Central memory CD4-positive, alpha-beta T cell (primary cell): ENCODE data around the gene PCSK6.
"Not testable (repeated sequence)": the region's sequence is repeated elsewhere in the genome, so short reads cannot be mapped to it uniquely, and the experiment has no call there.

Experiments
- DNase-seq: peaks from one replicate; pipeline ENCODE4 v3.0.0; 2022

PCSK6 gene

GRCh38 chr15:101396484-101397261, 92.8 kb downstream of the PCSK6 start:
- no peak for DNase-seq

GRCh38 chr15:101394654-101395053, 94.9 kb downstream of the PCSK6 start:
- no peak for DNase-seq

DNA sequence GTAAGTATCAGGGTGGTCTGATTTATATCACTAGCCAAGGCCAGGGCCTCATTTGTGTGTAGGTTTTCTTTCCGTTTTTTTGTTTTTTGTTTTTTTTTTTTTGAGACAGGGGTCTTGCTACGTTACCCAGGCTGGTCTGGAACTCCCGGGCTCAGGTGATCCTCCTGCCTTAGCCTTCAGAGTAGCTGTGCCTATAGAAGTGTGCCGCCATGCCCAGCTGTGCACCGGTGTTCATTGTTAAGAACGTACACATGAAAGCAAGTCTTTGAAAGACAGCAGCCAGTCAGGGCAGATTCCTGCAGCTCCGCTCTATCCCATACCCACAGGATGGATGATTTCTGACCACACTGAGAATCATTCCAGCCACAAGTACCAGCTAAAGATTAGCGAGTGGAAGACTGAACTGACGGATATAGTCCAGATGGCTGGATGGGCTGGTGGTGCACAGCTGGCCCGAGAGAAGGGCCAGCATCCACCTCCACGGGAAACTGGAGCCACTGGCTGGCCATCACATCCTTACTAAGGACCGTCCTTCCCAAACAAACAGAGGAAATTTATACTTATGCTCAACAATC, 95.4 kb downstream of the PCSK6 start:
- no peak for DNase-seq

DNA sequence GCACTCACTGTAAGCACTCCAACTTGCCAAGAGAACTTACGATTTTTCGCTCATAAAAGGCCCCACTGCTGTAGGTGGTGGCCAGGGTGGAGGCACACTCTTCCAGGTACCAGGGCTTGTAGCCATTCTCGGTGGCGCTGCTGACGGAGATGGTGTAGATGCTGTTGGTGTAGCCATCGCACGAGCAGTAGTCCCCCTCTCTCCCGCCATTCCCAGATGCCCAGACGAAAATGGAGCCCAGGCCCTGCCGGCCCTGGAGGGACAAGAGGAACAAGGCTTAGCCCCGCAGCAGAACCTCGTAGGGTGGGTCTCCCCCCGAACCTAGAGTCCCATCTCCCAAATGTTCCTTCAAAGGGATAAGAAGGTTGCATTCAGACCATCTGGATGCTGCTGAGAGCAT, 96.3 kb downstream of the PCSK6 start:
- no peak for DNase-seq

DNA sequence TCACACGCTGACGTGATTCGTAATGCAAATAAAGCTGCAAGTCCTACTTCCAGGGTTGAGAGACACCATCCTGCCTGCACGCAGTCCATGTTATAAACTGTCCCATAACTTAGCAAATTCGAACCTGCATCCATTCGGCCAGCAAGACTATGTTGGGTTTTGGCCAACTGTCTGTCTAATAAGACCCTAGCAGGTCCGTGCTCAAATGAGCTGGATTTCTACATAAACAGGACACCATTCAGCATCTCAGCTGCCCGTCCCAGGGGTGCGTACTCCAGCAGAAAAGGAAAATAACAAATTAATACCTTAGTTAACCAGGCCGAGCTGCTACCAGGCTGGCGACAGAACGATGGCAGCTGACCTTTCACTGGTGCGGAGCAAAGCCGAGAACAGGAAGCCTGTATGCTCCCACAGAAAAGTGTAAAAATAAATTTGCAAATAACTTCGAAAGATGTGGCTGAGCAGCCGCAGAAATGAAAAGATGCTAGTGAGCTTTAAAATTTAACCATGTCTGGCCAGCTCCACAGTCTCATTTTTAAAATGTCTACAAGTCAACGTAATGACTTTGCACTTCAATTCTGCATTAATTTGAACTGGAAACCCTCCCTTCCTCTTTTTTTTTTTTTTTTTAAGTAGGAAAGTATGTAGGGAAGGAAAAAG, 97.4 kb downstream of the PCSK6 start:
- no peak for DNase-seq

DNA sequence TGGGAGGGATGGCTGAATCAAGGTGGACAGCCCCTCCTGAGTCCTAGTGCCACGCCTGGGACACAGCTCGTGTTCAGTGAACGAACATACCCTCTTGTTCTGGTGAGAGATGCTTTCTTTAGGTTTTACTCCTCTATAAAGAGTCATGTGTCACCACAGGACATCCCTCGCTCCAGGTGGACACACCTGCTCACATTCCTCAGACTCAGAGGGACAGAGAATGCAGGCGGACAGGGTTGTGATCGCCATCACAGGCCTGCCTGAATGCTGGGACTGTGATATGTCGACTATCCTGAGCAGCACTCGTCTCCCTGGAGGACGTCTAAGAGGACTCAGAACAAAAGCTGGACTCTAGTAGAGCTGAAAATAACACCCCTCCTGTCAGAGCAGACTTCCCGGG, 98.1 kb downstream of the PCSK6 start:
- DNase-seq, result no peak

DNA sequence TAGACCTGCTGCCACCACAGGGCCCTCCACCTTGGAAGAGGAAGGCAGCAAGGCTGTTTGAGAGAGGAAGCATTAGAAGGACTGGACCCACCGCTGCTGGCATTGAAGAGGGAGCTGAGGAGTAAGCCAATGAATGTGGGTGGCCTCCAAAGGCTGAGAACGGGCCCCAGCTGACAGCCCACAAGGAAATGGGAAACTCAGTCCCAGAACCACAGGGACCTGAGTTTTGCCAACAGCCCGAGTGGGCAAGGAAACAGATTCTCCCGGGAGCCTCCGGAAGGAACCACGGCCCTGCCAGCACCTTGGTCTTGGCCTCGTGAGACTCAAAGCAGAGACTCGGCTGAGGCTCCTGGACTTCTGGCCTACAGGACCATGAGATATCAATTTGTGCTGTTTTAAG, 99.0 kb downstream of the PCSK6 start:
- no peak for DNase-seq

GRCh38 chr15:101390060-101390459, 99.4 kb downstream of the PCSK6 start:
- DNase-seq, result no peak

- DNase-seq, result no peak
Measured at GRCh38 chr15:101389362-101389761, 100.1 kb downstream of the PCSK6 start.

DNA sequence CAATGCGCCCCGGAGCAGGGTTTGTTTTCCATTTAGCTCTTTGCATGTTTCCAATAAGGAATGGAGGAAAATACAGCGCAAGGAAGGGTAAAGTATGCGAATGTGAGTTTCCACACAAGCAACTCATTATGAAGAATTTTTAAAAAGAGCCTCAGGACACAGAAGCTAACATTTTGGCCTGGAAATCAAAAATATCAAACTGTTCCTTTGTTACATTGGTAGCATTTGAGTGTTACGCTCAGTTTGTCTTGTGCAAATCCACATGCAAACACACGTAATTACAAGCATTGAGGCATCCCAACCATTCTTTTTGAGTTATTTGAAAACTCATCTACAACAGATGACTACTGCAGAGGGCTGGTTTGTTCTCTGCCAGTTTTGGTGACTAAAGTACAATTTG, 101.5 kb downstream of the PCSK6 start:
- no peak for DNase-seq

- DNase-seq, result no peak
Measured at GRCh38 chr15:101387574-101387973, 101.9 kb downstream of the PCSK6 start.

DNA sequence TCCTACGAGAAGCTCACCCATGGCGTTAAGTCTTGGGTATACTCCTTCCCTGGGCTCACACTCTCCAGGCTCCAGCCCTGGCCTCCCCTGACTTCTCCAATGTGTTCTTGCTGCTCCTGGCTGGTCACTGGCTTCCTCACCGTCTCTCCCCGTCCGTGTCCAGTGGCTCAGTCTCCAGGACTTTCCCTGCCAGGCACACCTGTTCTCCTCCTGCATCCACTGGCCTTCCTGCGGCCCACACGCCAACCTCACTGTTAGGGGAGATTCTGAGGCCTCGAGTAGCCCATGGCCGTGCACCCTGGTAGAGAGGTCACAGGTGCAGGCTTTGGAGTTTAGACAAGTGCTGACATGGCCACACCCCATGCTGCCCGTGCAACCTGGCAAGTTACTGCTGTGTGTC, 102.5 kb downstream of the PCSK6 start:
- DNase-seq, result no peak

DNA sequence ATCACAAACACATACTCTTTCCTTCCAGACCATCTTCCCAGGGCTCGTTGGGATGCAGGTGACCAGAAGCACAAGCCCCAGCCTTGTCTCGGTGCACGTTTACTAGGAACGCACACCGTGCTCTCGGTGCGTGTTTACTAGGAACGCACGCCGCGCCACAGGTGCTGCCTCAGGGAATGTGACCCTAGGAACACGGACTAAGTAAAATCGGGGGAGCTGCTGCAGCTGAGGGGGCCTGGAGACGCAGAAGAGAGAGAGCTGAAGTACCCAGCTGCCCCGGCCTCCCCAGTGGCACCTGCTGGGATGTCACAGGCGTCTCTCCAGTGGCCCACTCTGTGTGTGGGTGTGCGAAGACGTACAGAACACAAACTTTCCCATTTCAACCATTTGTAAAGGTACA, 103.5 kb downstream of the PCSK6 start:
- DNase-seq, result no peak

- no peak for DNase-seq
Measured at GRCh38 chr15:101384276-101384675, 105.2 kb downstream of the PCSK6 start.

DNA sequence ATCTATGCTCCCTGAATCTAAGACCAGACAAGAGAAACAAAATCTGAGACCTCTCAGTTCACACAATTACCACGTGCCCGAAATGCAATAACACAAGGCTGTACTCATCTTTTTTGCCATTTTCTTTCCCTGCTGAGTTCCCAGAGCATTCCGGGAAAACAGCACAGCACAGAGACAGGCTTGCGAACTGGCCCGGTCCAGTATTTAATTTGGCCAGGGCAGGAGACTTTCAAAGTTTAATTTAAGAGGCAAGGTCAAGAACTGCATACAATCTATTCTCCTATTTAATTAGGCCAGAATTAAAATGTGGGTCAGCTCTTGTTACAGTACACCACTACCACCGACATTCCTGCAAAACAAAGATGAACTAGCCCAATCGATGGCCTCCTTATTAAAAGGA, 107.0 kb downstream of the PCSK6 start:
- DNase-seq, result no peak

GRCh38 chr15:101381671-101382212, 107.8 kb downstream of the PCSK6 start:
- no peak for DNase-seq

- DNase-seq, result no peak
Measured at GRCh38 chr15:101380146-101380545, 109.4 kb downstream of the PCSK6 start.

DNA sequence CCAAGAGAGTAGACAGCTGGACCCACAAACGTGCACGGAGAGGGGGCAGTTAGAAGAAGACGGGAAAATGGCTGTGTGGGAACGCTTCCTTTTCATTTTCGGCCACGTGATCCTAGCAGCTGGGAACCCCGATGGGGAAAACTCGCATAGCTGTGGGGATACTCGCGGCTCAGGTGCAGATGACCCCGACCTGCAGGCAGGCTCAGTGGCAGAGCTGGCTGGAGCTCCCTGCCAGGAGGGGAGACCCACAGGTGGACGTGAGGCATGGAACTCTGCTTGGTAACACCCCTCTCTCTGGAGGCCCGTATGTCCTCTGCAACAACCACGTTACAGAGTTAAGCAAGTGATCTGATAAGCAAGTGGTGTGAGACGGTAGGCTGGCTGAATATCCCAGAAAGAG, 109.9 kb downstream of the PCSK6 start:
- no peak for DNase-seq

DNA sequence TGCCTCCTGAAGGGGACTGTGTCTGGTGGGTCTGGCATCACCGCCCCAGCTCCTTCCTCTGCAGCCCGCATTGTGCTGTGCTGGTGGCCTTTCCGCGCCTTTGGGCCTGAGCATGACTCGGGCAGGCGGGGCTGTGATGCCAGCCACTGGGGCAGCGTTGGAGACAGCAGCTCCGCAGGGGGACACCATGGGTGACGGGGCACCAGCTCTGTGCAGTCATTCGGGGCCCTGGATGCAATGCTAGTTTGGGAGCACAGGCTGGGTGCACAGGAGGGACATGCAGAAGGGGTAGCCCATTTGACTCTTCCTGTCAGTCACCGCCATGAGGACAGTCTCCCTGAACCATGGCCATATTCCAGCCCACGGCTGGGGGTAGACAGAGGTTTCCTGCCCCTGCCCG, 110.6 kb downstream of the PCSK6 start:
- DNase-seq, result no peak

GRCh38 chr15:101378171-101378755, 111.2 kb downstream of the PCSK6 start:
- DNase-seq, result no peak

GRCh38 chr15:101376615-101377395, 112.7 kb downstream of the PCSK6 start:
- DNase-seq, result no peak

DNA sequence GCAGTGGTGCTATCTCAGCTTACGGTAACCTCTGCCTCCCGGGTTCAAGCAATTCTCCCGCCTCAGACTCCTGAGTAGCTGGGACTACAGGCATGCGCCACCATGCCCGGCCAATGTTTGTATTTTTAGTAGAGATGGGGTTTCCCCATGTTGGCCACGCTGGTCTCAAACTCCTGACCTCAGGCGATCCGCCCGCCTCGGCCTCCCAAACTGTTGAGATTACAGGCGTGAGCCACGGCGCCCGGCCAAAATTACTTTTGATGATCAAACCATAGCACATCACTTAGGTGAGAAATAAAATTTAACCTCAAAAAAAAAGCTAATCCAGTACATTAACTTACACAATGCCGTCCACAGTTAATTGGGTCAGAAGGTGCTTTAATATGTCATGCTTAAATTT, 114.5 kb downstream of the PCSK6 start:
- DNase-seq, result not testable (repeated sequence)

DNA sequence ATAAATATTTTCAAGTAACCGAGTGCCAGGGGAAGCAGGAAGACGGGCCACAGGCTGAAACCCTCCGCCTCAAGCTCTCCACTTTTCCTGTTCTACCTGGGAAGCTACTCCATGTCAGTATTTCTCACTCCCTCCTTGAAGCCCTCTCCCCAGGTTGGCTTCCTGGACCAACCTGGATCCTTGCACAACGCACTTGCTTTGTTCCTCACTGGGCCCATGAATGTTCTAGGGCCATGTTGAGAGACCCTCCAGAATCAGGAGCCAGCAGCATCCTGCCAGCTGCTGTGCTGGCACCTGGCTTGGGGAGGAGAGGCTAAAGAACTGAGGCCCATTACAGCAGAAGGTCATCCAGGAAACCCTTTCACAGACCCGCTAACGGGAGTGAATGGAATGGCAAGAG, 115.2 kb downstream of the PCSK6 start:
- DNase-seq, result no peak
